ENCODE measurements around the gene RAB18. TPM values are rescaled to one million over a fixed set of nuclear protein-coding genes. Genes with fewer than 3 reads are reported as not detected.

RAB18 gene
- polyA plus RNA-seq, 1 experiment = 15.6 TPM

DNA sequence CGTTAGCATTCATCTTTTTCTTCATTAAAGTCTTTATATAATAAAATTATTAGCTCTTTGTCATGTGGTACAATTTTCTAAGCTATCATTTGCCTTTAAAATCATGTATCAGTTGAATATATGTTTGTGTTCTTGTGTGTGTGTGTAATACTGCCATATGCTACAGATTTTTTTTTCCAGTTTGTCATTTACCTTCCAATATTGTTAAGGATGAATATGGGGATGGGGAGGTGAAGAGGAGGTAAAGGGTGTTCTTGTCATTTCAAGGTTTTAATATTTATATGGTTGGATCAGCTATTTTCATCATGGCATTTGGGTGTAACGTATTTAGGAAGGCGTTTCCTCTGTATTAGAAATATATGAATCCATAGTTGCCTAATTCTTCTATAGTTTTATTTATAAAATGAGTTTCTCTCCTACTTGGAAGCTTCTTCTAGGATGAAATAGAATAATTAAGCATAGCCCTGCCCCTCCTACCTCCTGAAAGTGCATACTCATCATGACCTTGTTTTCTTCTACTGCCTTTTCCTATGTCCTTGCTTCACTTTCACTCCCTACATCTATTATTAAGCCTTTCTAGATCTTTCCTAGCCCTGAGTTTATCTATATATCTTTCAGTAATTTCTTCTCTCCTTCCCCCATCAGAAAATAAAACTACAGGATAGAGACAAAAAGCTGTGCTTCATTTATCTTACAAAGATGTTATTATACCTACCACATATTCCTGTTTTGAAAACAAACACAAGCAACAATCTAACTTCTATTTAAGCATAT lies 25.1 kb downstream of the RAB18 start:
- ChIA-PET POLR2A (no interaction called here), CTCF (interaction anchor here (0.6 kb wide), 2 partner anchors 805 to 903 kb away, joined by 3 read pairs; no protein-coding TSS in a partner anchor)
- no peak for TF ChIP-seq CTCF (IDR thresholded peaks at IDR 0.05; ENCODE audit: insufficient read depth, low read depth, low read length)
- DNase-seq (ENCODE audit: low read depth) = no peak
- Histone ChIP-seq H3K36me3 (ENCODE audit: control insufficient read depth, insufficient read depth, low read length) (peaks cover 1% of the 10 kb centered on the region; the same call in 1 of the 2 replicates), H3K27me3 (ENCODE audit: control insufficient read depth, insufficient read depth, low read length) (no peaks in the 10 kb centered on the region), H3K4me3 (ENCODE audit: low read depth, low read length) (no peak overlapping the region)

- no peak for DNase-seq (ENCODE audit: low read depth)
- ChIA-PET POLR2A (no interaction called here), CTCF (no interaction called here)
- no peak for TF ChIP-seq CTCF (IDR thresholded peaks at IDR 0.05; ENCODE audit: insufficient read depth, low read depth, low read length)
- Histone ChIP-seq H3K4me3 (ENCODE audit: low read depth, low read length) (no peak overlapping the region), H3K27me3 (ENCODE audit: control insufficient read depth, insufficient read depth, low read length) (no peaks in the 10 kb centered on the region), H3K36me3 (ENCODE audit: control insufficient read depth, insufficient read depth, low read length) (peaks cover 5% of the 10 kb centered on the region)
These were observed 26.4 kb downstream of the RAB18 start for GRCh38 chr10:27530477-27530876.

DNA sequence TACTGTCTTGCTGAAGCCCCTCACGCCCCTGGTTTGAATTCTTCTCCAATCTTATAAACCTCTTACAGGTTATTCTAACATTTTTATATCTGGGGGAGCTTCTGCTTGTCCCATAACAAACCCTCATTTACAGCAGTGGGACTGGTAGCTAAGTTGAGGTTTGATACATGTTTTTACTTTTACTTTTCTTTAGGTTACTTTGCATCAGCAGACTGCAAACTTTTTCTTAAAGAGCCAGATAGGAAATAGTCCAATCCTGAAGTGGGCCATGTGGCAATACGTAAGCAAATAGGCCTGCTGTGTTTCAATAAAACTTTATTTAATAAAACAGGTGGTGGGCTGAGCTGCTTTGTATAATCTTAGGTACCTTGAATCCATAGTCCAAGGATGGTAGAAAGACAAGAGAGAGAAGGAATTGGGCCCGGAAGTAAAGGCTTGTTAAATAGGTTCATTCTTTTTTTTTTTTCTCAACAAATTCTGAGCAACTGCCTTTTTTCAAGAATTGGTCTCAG lies 27.3 kb downstream of the RAB18 start:
- ChIA-PET POLR2A (no interaction called here), CTCF (interaction anchor here (1.2 kb wide), 1 partner anchor 28 kb away, joined by 3 read pairs; the partner anchor contains the start of gene RAB18)
- TF ChIP-seq CTCF (IDR thresholded peaks at IDR 0.05; ENCODE audit: insufficient read depth, low read depth, low read length) = no peak
- Histone ChIP-seq H3K27me3 (ENCODE audit: control insufficient read depth, insufficient read depth, low read length) (no peaks in the 10 kb centered on the region), H3K4me3 (ENCODE audit: low read depth, low read length) (no peak overlapping the region), H3K36me3 (ENCODE audit: control insufficient read depth, insufficient read depth, low read length) (peaks cover 5% of the 10 kb centered on the region)
- no peak for DNase-seq (ENCODE audit: low read depth)

DNA sequence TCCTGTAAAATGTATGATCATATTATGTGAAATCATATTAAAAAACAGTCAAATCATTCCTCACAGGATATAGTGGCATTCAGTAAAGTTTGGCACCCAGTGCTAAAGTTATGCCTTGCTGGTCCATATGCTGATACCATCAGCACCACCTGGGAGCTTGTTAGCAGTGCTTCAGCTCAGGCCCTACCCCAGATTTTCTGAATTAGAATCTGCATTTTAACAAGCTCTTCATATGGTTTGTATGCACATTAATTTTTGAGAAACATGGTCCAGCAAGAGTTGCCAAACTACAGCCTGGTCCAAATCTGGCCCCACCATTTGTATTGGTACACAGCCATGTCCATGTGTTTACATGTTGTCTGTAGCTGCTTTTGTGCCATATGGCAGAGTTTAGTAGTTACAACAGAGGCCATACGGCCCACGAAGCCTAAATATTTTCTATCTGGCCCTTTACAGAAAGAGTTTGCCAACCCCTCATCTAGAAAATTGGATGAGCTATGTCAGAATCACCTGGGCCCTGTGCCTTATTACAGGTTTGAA lies 30.1 kb downstream of the RAB18 start:
- POLR2A ChIA-PET = no interaction called here
- TF ChIP-seq CTCF (IDR thresholded peaks at IDR 0.05; ENCODE audit: insufficient read depth, low read depth, low read length) = no peak

GRCh38 chr10:27535317-27535716 lies 31.2 kb downstream of the RAB18 start:
- Histone ChIP-seq H3K4me3 (ENCODE audit: low read depth, low read length) (no peak overlapping the region), H3K36me3 (ENCODE audit: control insufficient read depth, insufficient read depth, low read length) (peaks cover 5% of the 10 kb centered on the region), H3K27me3 (ENCODE audit: control insufficient read depth, insufficient read depth, low read length) (no peaks in the 10 kb centered on the region)
- POLR2A ChIA-PET = no interaction called here
- TF ChIP-seq CTCF (IDR thresholded peaks at IDR 0.05; ENCODE audit: insufficient read depth, low read depth, low read length) = no peak
- CTCF ChIA-PET = interaction anchor here (1.3 kb wide), 1 partner anchor 7 kb away, joined by 3 read pairs; no protein-coding TSS in a partner anchor
- no peak for DNase-seq (ENCODE audit: low read depth)

More for the DNA sequence above, 30.1 kb downstream of the RAB18 start:
- no peaks in the 10 kb centered on the region for H3K27me3 ChIP-seq (ENCODE audit: control insufficient read depth, insufficient read depth, low read length)
- CTCF ChIA-PET = interaction anchor here (1.3 kb wide), 1 partner anchor 8 kb away, joined by 3 read pairs; no protein-coding TSS in a partner anchor
- H3K36me3 ChIP-seq (ENCODE audit: control insufficient read depth, insufficient read depth, low read length) = peaks cover 5% of the 10 kb centered on the region
- no peak for DNase-seq (ENCODE audit: low read depth)
- no peak overlapping the region for H3K4me3 ChIP-seq (ENCODE audit: low read depth, low read length)
